HepG2 (cell line): ENCODE measurements around the gene DAZAP1. TPM values are rescaled to one million over a fixed set of nuclear protein-coding genes. Genes with fewer than 3 reads are reported as not detected.

Experiments
- ADNP ChIP-seq: sonication (generic); formaldehyde crosslinking; IDR thresholded peaks from 2 replicates; pipeline ENCODE4 v1.4.0; 2020; ENCODE audit warnings: missing genetic modification reagents
- BRD4 ChIP-seq: sonication (generic); formaldehyde crosslinking; IDR thresholded peaks from 2 replicates; pipeline ENCODE4 v1.4.0; 2020; ENCODE audit warnings: missing genetic modification reagents
- CBX2 ChIP-seq, 2 experiments: fragments of 200-600 bp in 1 of 2; sonication (generic); formaldehyde crosslinking in 1 of 2; IDR thresholded peaks; 2 replicates each; pipeline versions ENCODE4 v1.7.0 to v1.8.1; 2018 to 2022; ENCODE audit warnings: low read depth in 2 of 2, low read length in 1 of 2, mild to moderate bottlenecking in 1 of 2, missing genetic modification reagents in 1 of 2
- CBX5 ChIP-seq: sonication (generic); formaldehyde crosslinking; IDR thresholded peaks from 2 replicates; pipeline ENCODE4 v1.4.0; 2020; ENCODE audit warnings: missing genetic modification reagents, borderline replicate concordance
- CHD2 ChIP-seq: IDR thresholded peaks from 2 replicates; pipeline ENCODE4 v1.6.1; 2011; ENCODE audit warnings: low read depth, low read length, improper control_type of control experiment
- CSRNP2 ChIP-seq: sonication (generic); formaldehyde crosslinking; conservative IDR thresholded peaks from 2 replicates; pipeline ENCODE4 v1.8.0; 2022; ENCODE audit warnings: low read depth, missing genetic modification reagents
- HIVEP1 ChIP-seq: sonication (generic); formaldehyde crosslinking; IDR thresholded peaks from 2 replicates; pipeline ENCODE4 v1.4.0; 2020; ENCODE audit warnings: mild to moderate bottlenecking, missing genetic modification reagents
- HNRNPLL ChIP-seq: fragments of 200-400 bp; formaldehyde crosslinking; IDR thresholded peaks from 2 replicates; pipeline ENCODE4 v1.6.1; 2017; ENCODE audit warnings: mild to moderate bottlenecking, low read depth, low read length; ENCODE audit not compliant: poor library complexity, severe bottlenecking
- IKZF1 ChIP-seq: fragments of 450-650 bp; IDR thresholded peaks from 2 replicates; pipeline ENCODE4 v1.7.1; 2016
- JUN ChIP-seq: sonication (generic); formaldehyde crosslinking; IDR thresholded peaks from 2 replicates; pipeline ENCODE4 v1.4.0; 2020; ENCODE audit warnings: mild to moderate bottlenecking, missing genetic modification reagents
- KDM3A ChIP-seq: IDR thresholded peaks from 2 replicates; pipeline ENCODE4 v1.6.1; 2018; ENCODE audit warnings: low read depth, missing compliant biosample characterization
- NFAT5 ChIP-seq: sonication (generic); formaldehyde crosslinking; IDR thresholded peaks from 2 replicates; pipeline ENCODE4 v1.4.0; 2020; ENCODE audit warnings: missing genetic modification reagents
- NRL ChIP-seq: sonication (generic); formaldehyde crosslinking; IDR thresholded peaks from 2 replicates; pipeline ENCODE4 v1.5.0; 2020; ENCODE audit warnings: missing genetic modification reagents, mild to moderate bottlenecking, moderate library complexity, borderline replicate concordance
- PCBP2 ChIP-seq: fragments of 200-400 bp; formaldehyde crosslinking; optimal IDR thresholded peaks from 2 replicates; pipeline ENCODE3; 2018; ENCODE audit warnings: low read length, low read depth; ENCODE audit not compliant: poor library complexity, severe bottlenecking
- ZBTB33 ChIP-seq: sonication (generic); formaldehyde crosslinking; IDR thresholded peaks from 2 replicates; pipeline ENCODE4 v1.4.0; 2020; ENCODE audit warnings: missing genetic modification reagents
- ZNF343 ChIP-seq: sonication (generic); formaldehyde crosslinking; IDR thresholded peaks from 2 replicates; pipeline ENCODE4 v1.4.0; 2020; ENCODE audit warnings: mild to moderate bottlenecking, missing genetic modification reagents
- ZNF510 ChIP-seq: sonication (generic); formaldehyde crosslinking; IDR thresholded peaks from 2 replicates; pipeline ENCODE4 v1.4.0; 2020; ENCODE audit warnings: low read depth, mild to moderate bottlenecking, missing genetic modification reagents
- ZNF674 ChIP-seq: sonication (generic); formaldehyde crosslinking; IDR thresholded peaks from 2 replicates; pipeline ENCODE4 v1.5.0; 2020; ENCODE audit warnings: low read depth, mild to moderate bottlenecking, missing genetic modification reagents
- ZNF839 ChIP-seq: sonication (generic); formaldehyde crosslinking; IDR thresholded peaks from 2 replicates; pipeline ENCODE4 v1.4.0; 2020; ENCODE audit warnings: missing genetic modification reagents, mild to moderate bottlenecking, borderline replicate concordance
- ZNF878 ChIP-seq: sonication (generic); formaldehyde crosslinking; IDR thresholded peaks from 2 replicates; pipeline ENCODE4 v1.8.1; 2023; ENCODE audit warnings: mild to moderate bottlenecking, missing genetic modification reagents, moderate library complexity
- polyA plus RNA-seq, 8 experiments: library from polyadenylated mRNA; depleted of rRNA in 3 of 8; stranded (reverse) in 7 of 8; unstranded in 1 of 8; fragments of >200 nt; fragmentation: Illumina TruSeq in 4 of 8; extraction: Trizol in 4 of 8; gene quantifications; 2 replicates each; pipeline versions ENCODE4 v1.2.1 to v1.2.3, GENCODE V29; 2011 to 2016; ENCODE audit warnings: low read depth in 4 of 8, missing spikeins in 1 of 8, mixed read lengths in 1 of 8; ENCODE audit not compliant: insufficient read depth in 1 of 8
- total RNA-seq, 5 experiments: library from RNA; depleted of rRNA; stranded (reverse); fragments of >200 nt; fragmentation: Illumina TruSeq; extraction: Trizol; gene quantifications; 2 replicates each; pipeline ENCODE4 v1.2.3, GENCODE V29; 2016; ENCODE audit warnings: low read depth in 1 of 5

The DAZAP1 gene
- total and polyA plus RNA-seq, 2 of the 13 experiments (the other 11 are each of a cell fraction or from before 2014, with no cell fraction given): 63.3 to 79.2 TPM

GRCh38 chr19:1383312-1384084 lies 23.9 kb upstream of the DAZAP1 start, which contains the start of gene NDUFS7 (continued):
- TF ChIP-seq PCBP2: no peak
- TF ChIP-seq HNRNPLL: peak; percentile 79
- peak; percentile 76 for TF ChIP-seq ZBTB33 (CRISPR knock-in tag)
- no peak; the same call in 1 of the 2 replicates for TF ChIP-seq BRD4 (CRISPR knock-in tag)
- peak; percentile 94; the same call in 1 of the 2 replicates for TF ChIP-seq KDM3A
- peak; percentile 71; the same call in 1 of the 2 replicates for TF ChIP-seq CSRNP2
- peak; percentile 53; the same call in 1 of the 2 replicates for TF ChIP-seq ZNF878 (CRISPR knock-in tag)
- peak; percentile 62; the same call in 1 of the 2 replicates for TF ChIP-seq ADNP (CRISPR knock-in tag)
- peak; percentile 77; the same call in 1 of the 2 replicates for TF ChIP-seq JUN (CRISPR knock-in tag)
- no peak for TF ChIP-seq IKZF1
- TF ChIP-seq ZNF510 (CRISPR knock-in tag): peak; percentile 95; the same call in 1 of the 2 replicates
- peak; percentile 81 for TF ChIP-seq NFAT5 (CRISPR knock-in tag)
- peak; percentile 94 for TF ChIP-seq HIVEP1 (CRISPR knock-in tag)
- TF ChIP-seq ZNF674 (CRISPR knock-in tag): no peak
- TF ChIP-seq CHD2: peak; percentile 28; the same call in 1 of the 2 replicates
- TF ChIP-seq ZNF839 (CRISPR knock-in tag): no peak; the same call in 1 of the 2 replicates
- no peak for TF ChIP-seq CBX2 (IDR thresholded peaks at IDR 0.05; ENCODE audit: low read depth, low read length)
- peak; percentile 86; the same call in 1 of the 2 replicates for TF ChIP-seq CBX2 (CRISPR knock-in tag; IDR thresholded peaks at IDR 0.05; ENCODE audit: low read depth)
- peak; percentile 90 for TF ChIP-seq CBX5 (CRISPR knock-in tag)
- peak; percentile 91 for TF ChIP-seq NRL
- TF ChIP-seq ZNF343 (CRISPR knock-in tag): peak; percentile 87; the same call in 1 of the 2 replicates
